Right renal pelvis (tissue), 4 donors: Measurements from ENCODE around the gene ZNF215. TPM values are rescaled to one million over a fixed set of nuclear protein-coding genes. Genes with fewer than 3 reads are reported as not detected.
"Not testable (repeated sequence)": the region's sequence is repeated elsewhere in the genome, so short reads cannot be mapped to it uniquely, and the experiment has no call there.

ENCODE experiments used
- DNase-seq, 4 donors: peaks; one replicate each; pipeline ENCODE4 v3.0.0-alpha.2; 2013; ENCODE audit warnings: low read depth in 4 of 4, low spot score in 3 of 4, missing footprints in 1 of 4
- polyA plus RNA-seq, 4 donors: library from polyadenylated mRNA; unstranded; fragments of 120-200 nt; gene quantifications; one replicate each; pipeline ENCODE4 v1.2.1, GENCODE V29; 2013; ENCODE audit not compliant: insufficient read length in 4 of 4

ZNF215 gene
- 1 to 10 TPM; 2.4 to 5.1 (median 3.6) TPM for polyA plus RNA-seq

GRCh38 chr11:6926208-6927029 lies at the start of gene ZNF215:
TSS of gene ZNF215 (plus strand) at chr11:6926426. CDS start at chr11:6932273, 5,847 bp downstream.
- peak; percentile 14 to 32 (median 24) for DNase-seq

- no peak for DNase-seq
These were observed 49.3 kb upstream of the ZNF215 start for GRCh38 chr11:6876914-6877313.

GRCh38 chr11:6882751-6883150 lies 43.5 kb upstream of the ZNF215 start:
- DNase-seq, result no peak

GRCh38 chr11:6887711-6888110 lies 38.5 kb upstream of the ZNF215 start:
- not testable (repeated sequence) for DNase-seq

- DNase-seq, result no peak
These were observed 37.4 kb upstream of the ZNF215 start for GRCh38 chr11:6888830-6889229.

GRCh38 chr11:6889835-6890234 lies 36.4 kb upstream of the ZNF215 start:
- no peak for DNase-seq

GRCh38 chr11:6892400-6892799 lies 33.8 kb upstream of the ZNF215 start, which contains the start of gene OR2D2:
TSS of gene OR2D2 (minus strand) at chr11:6892500. CDS start at chr11:6892500, 0 bp downstream.
- DNase-seq, result no peak

GRCh38 chr11:6894097-6894496 lies 32.1 kb upstream of the ZNF215 start:
- DNase-seq, result no peak

- DNase-seq, result no peak
These were observed 31.2 kb upstream of the ZNF215 start for GRCh38 chr11:6895010-6895409.

- no peak for DNase-seq
These were observed 27.3 kb upstream of the ZNF215 start for GRCh38 chr11:6898911-6899310.

GRCh38 chr11:6900327-6900999 lies 25.8 kb upstream of the ZNF215 start:
- no peak for DNase-seq

GRCh38 chr11:6904804-6905203 lies 21.4 kb upstream of the ZNF215 start:
- DNase-seq, result not testable (repeated sequence)

GRCh38 chr11:6911378-6911777 lies 14.8 kb upstream of the ZNF215 start:
- no peak for DNase-seq

- no peak for DNase-seq
These were observed 14.3 kb upstream of the ZNF215 start for GRCh38 chr11:6911948-6912347.

GRCh38 chr11:6919698-6920097 lies 6.5 kb upstream of the ZNF215 start:
- no peak for DNase-seq

GRCh38 chr11:6920702-6921101 lies 5.5 kb upstream of the ZNF215 start, which contains the start of gene OR2D3:
TSS of gene OR2D3 (plus strand) at chr11:6921002. CDS start at chr11:6921002, 0 bp downstream.
- DNase-seq, result no peak

- no peak for DNase-seq
These were observed 1.1 kb upstream of the ZNF215 start for GRCh38 chr11:6925007-6925577.

- no peak for DNase-seq
These were observed 504 bp upstream of the ZNF215 start for GRCh38 chr11:6925636-6926207.

- DNase-seq, result no peak
These were observed 898 bp downstream of the ZNF215 start for GRCh38 chr11:6927030-6927617.

- DNase-seq, result no peak
These were observed 2.7 kb downstream of the ZNF215 start for GRCh38 chr11:6928916-6929315.
